NT2/D1 (cell line): ENCODE results near the gene ITGB7.

Experiments
- YY1 ChIP-seq: IDR thresholded peaks from 2 replicates; pipeline ENCODE4 v1.6.1; 2011; ENCODE audit not compliant: insufficient read length, insufficient read depth
- ZNF274 ChIP-seq: IDR thresholded peaks from 2 replicates; pipeline ENCODE4 v1.6.1; 2011; ENCODE audit warnings: mild to moderate bottlenecking, low read depth, low read length

DNA sequence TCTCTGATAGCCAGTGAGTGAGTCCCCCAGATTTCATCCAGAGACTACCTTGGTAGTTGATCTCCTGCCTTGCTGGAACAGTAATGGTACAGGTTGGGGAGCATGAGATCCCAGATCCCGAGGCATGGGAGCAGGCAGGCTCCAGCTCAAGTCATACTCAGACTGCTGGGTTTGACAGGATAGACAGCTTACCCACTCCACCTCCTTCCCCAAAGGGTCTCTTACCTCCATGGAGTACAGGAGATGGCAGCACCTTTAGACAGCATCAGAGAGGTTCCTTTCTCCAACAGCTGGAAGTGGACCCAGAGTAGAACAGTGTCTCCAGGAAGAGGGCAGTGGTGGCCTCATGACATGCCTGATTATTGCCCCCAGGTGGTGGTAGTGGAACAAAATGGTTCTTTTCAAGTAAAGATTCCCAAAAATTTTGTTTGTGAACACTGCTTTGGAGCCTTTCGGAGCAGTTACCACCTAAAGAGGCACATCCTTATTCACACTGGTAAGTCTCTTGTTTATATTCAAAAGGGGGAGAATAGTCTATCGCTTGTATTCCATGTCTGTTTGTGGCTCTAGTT is 21.4 kb downstream of the ITGB7 start:
- TF ChIP-seq YY1: no peak
- TF ChIP-seq ZNF274: no peak
